ENCODE results near the gene IL4.

Gene IL4

GRCh38 chr5:132662004-132662401 lies 11.8 kb upstream of the IL4 start:
- H3K36me3 ChIP-seq (ENCODE audit: control insufficient read depth in 2 of 2, insufficient read depth in 1 of 2, low read length in 2 of 2): no peaks in the 10 kb centered on the region
- 0 out of 2 replicates have a peak, but pooled peaks have one; percentile 22 for TF ChIP-seq ZNF341 (tag by site-specific recombination; IDR thresholded peaks at IDR 0.05; ENCODE audit: low read depth)
- TF ChIP-seq ZNF600 (tag by site-specific recombination; IDR thresholded peaks at IDR 0.05): no peak
- H3K9me3 ChIP-seq (ENCODE audit: control insufficient read depth, insufficient read depth, low read depth, low read length): no peaks in the 10 kb centered on the region
- ChIA-PET POLR2A (no interaction called here), CTCF (interaction anchor here (0.6 kb wide), 1 partner anchor 135 kb away, joined by 4 read pairs; no protein-coding TSS in a partner anchor)
- H3K27ac ChIP-seq (ENCODE audit: extremely low read depth, low read depth, low read length): no peak overlapping the region
- H3K4me3 ChIP-seq (ENCODE audit: low read depth, low read length): no peak overlapping the region
- H3K4me1 ChIP-seq (ENCODE audit: control insufficient read depth, insufficient read depth, low read length): no peaks in the 10 kb centered on the region

DNA sequence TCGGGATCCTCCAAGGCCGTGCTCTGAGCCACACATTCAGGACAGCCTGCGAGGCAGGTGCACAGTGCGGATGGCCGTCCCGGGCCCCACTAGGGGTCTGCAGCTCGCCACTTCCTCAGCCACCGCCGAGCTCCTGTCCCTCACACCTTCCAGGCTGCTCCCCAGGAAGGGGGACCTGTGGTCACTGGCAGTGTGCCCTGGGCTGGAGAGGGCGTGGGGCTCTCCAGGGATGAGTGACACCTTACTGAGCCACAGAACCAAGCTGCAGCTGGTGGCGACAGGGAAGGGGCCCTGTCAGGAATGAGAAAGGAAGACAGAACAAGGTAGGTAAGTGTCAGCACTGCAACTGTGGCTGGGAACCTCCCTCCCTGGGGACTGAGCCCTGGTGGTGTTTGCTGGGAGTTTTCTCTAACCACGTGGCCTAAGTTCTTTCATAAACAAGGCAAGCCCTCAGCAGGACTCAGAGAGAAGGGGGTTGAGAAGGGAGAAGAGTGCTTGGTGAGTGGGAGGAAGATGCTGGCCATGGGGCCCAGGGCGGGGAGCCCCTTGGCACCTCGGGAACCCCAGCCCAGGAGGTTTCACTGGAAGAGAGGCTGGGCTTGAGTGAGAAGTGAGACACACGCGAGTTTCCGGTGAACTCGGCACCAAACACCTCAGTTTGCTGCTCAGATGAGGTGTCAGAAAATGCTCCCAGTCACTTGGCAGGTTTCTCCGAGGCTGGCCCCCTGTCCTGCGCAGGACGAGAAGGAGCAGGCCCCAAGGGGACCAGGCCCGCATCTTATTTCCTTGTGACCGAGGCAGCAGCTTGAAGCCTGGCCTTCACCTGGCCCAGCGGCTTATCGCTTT lies 10.6 kb upstream of the IL4 start:
- no peaks in the 10 kb centered on the region for H3K36me3 ChIP-seq (ENCODE audit: control insufficient read depth in 2 of 2, insufficient read depth in 1 of 2, low read length in 2 of 2)
- H3K9me3 ChIP-seq (ENCODE audit: control insufficient read depth, insufficient read depth, low read depth, low read length): no peaks in the 10 kb centered on the region
- no peaks in the 10 kb centered on the region for H3K4me1 ChIP-seq (ENCODE audit: control insufficient read depth, insufficient read depth, low read length)
- CTCF ChIA-PET: interaction anchor here (0.6 kb wide), 1 partner anchor 267 kb away, joined by 4 read pairs; no protein-coding TSS in a partner anchor
- POLR2A ChIA-PET: no interaction called here
- H3K4me3 ChIP-seq (ENCODE audit: low read depth, low read length): no peak overlapping the region
- no peak overlapping the region for H3K27ac ChIP-seq (ENCODE audit: extremely low read depth, low read depth, low read length)
- TF ChIP-seq BCL11B (tag by site-specific recombination; IDR thresholded peaks at IDR 0.05; ENCODE audit: low read depth) (no peak), ZNF530 (tag by site-specific recombination; IDR thresholded peaks at IDR 0.05; ENCODE audit: low read depth) (no peak), ZNF292 (tag by site-specific recombination; IDR thresholded peaks at IDR 0.05; ENCODE audit: borderline replicate concordance, low read depth) (no peak), ZSCAN5A (tag by site-specific recombination; IDR thresholded peaks at IDR 0.05) (no peak), OVOL3 (tag by site-specific recombination; IDR thresholded peaks at IDR 0.05) (no peak), ZNF311 (tag by site-specific recombination; IDR thresholded peaks at IDR 0.05; ENCODE audit: borderline replicate concordance) (no peak), EGR2 (tag by site-specific recombination; IDR thresholded peaks at IDR 0.05; ENCODE audit: low read depth) (no peak), ZSCAN23 (tag by site-specific recombination; IDR thresholded peaks at IDR 0.05) (no peak), ZNF174 (tag by site-specific recombination; IDR thresholded peaks at IDR 0.05) (no peak), ZNF658 (tag by site-specific recombination; IDR thresholded peaks at IDR 0.05) (no peak), ZNF112 (tag by site-specific recombination; IDR thresholded peaks at IDR 0.05) (no peak), ZNF146 (tag by site-specific recombination; IDR thresholded peaks at IDR 0.05) (no peak), ZNF416 (tag by site-specific recombination; IDR thresholded peaks at IDR 0.05) (no peak), ZNF2 (tag by site-specific recombination; IDR thresholded peaks at IDR 0.05) (no peak), ZNF518A (tag by site-specific recombination; conservative IDR thresholded peaks at IDR 0.05; ENCODE audit: low read depth) (no peak), ZIC2 (tag by site-specific recombination; IDR thresholded peaks at IDR 0.05) (peak; percentile 15; the same call in 1 of the 2 replicates), ZNF571 (tag by site-specific recombination; IDR thresholded peaks at IDR 0.05) (no peak), ZNF423 (tag by site-specific recombination; IDR thresholded peaks at IDR 0.05) (0 out of 2 replicates have a peak, but pooled peaks have one; percentile 9), ZNF837 (tag by site-specific recombination; IDR thresholded peaks at IDR 0.05) (no peak), ZNF529 (tag by site-specific recombination; IDR thresholded peaks at IDR 0.05; ENCODE audit: insufficient replicate concordance) (no peak), ZSCAN16 (tag by site-specific recombination; IDR thresholded peaks at IDR 0.05) (no peak), ZNF548 (tag by site-specific recombination; IDR thresholded peaks at IDR 0.05) (no peak), ZNF169 (tag by site-specific recombination; IDR thresholded peaks at IDR 0.05) (no peak)
- TF ChIP-seq, protein P1, sequence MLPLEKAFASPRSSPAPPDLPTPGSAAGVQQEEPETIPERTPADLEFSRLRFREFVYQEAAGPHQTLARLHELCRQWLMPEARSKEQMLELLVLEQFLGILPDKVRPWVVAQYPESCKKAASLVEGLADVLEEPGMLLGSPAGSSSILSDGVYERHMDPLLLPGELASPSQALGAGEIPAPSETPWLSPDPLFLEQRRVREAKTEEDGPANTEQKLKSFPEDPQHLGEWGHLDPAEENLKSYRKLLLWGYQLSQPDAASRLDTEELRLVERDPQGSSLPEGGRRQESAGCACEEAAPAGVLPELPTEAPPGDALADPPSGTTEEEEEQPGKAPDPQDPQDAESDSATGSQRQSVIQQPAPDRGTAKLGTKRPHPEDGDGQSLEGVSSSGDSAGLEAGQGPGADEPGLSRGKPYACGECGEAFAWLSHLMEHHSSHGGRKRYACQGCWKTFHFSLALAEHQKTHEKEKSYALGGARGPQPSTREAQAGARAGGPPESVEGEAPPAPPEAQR (tag by site-specific recombination; IDR thresholded peaks at IDR 0.05): no peak
- TF ChIP-seq, protein P2, sequence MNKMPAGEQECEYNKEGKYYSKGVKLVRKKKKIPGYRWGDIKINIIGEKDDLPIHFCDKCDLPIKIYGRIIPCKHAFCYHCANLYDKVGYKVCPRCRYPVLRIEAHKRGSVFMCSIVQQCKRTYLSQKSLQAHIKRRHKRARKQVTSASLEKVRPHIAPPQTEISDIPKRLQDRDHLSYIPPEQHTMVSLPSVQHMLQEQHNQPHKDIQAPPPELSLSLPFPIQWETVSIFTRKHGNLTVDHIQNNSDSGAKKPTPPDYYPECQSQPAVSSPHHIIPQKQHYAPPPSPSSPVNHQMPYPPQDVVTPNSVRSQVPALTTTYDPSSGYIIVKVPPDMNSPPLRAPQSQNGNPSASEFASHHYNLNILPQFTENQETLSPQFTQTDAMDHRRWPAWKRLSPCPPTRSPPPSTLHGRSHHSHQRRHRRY (tag by site-specific recombination; IDR thresholded peaks at IDR 0.05): no peak
